ENCODE results near the gene PSMD13.

The PSMD13 gene

DNA sequence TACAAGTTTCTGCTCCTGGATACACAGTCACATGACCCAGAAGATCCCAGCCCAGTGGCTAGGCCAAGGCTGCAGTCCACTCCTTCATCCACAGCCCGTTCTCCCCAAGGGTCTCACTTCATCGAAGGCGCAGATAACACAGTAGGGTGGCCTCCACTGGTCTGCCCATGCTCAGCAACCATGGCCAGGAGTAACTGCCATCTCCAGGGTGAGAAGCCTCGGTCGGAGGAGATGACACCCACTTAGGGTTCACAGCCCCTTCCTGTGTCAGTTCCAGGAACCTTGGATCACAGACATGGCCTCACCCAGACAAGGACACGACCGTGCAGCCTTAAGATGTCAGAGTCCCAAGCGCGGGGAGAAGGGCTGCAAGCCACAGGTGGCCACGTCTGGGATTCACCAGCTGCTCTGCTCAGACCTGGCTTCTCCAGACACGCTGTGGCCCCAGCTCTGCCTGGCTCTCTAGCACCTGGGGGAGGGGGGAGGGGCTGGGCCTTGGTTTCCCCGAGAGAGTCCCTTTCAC lies 32.1 kb upstream of the PSMD13 start:
- TF ChIP-seq, protein P1, sequence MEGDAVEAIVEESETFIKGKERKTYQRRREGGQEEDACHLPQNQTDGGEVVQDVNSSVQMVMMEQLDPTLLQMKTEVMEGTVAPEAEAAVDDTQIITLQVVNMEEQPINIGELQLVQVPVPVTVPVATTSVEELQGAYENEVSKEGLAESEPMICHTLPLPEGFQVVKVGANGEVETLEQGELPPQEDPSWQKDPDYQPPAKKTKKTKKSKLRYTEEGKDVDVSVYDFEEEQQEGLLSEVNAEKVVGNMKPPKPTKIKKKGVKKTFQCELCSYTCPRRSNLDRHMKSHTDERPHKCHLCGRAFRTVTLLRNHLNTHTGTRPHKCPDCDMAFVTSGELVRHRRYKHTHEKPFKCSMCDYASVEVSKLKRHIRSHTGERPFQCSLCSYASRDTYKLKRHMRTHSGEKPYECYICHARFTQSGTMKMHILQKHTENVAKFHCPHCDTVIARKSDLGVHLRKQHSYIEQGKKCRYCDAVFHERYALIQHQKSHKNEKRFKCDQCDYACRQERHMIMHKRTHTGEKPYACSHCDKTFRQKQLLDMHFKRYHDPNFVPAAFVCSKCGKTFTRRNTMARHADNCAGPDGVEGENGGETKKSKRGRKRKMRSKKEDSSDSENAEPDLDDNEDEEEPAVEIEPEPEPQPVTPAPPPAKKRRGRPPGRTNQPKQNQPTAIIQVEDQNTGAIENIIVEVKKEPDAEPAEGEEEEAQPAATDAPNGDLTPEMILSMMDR (IDR thresholded peaks at IDR 0.05; ENCODE audit: unreplicated experiment in 3 of 3), result no peak
- H3K9me3 Mint-ChIP-seq, result no peaks in the 10 kb centered on the region
- H3K36me3 Mint-ChIP-seq (ENCODE audit: low read depth), result peaks cover 20% of the 10 kb centered on the region
- H3K4me3 Mint-ChIP-seq, result peak overlapping the region; percentile 65 to 96 (median 76)
- H3K4me1 Mint-ChIP-seq, result peaks cover 22% of the 10 kb centered on the region
- no peak overlapping the region for H3K27ac Mint-ChIP-seq
- no peaks in the 10 kb centered on the region for H3K27me3 Mint-ChIP-seq (ENCODE audit: low read depth)

DNA sequence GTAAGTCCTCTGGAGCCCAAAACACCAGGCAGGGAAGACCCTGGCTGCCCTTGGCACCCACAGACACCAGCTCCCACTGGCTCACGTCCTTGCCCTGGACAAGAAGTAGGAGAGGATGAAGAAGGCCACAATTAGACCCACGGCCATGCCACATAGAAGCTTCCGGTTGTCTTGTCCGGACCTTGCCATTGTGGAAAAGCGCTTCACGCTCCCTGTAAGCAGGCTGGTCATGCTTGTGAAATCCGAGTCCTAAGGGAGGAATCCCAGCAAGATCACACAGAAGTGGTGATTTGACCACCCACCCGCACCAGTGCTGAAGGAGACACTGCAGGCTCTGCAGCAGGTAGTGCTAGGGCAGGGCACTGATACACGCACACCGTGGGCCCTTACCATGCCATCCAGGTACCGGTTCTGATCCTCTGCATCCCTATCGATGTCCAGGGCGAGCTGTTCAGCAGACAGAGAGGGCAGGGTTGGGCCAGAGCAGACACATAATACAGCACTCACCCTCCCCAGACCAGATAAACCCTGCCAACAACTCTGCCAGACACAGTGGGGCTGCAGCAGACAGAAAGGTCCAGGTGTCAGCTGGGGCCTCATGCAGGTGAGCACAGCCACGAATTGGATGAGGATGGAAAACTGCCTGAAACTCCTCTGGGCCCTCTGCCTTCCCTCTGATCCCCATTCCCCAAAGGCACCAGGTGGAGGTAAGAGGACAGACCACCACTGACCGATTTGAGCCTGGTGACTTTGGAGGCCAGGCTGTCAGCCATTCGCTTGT lies 31.4 kb upstream of the PSMD13 start:
- H3K27ac Mint-ChIP-seq, result peak overlapping the region in 1 of 3 experiments; percentile 96
- H3K4me1 Mint-ChIP-seq, result peaks cover 29% of the 10 kb centered on the region
- H3K27me3 Mint-ChIP-seq (ENCODE audit: low read depth), result no peaks in the 10 kb centered on the region
- peaks cover 28% of the 10 kb centered on the region for H3K36me3 Mint-ChIP-seq (ENCODE audit: low read depth)
- peak overlapping the region; percentile 96 to 98 (median 96) for H3K4me3 Mint-ChIP-seq
- no peaks in the 10 kb centered on the region for H3K9me3 Mint-ChIP-seq
- TF ChIP-seq, protein P1 (IDR thresholded peaks at IDR 0.05; ENCODE audit: unreplicated experiment in 3 of 3), result no peak

DNA sequence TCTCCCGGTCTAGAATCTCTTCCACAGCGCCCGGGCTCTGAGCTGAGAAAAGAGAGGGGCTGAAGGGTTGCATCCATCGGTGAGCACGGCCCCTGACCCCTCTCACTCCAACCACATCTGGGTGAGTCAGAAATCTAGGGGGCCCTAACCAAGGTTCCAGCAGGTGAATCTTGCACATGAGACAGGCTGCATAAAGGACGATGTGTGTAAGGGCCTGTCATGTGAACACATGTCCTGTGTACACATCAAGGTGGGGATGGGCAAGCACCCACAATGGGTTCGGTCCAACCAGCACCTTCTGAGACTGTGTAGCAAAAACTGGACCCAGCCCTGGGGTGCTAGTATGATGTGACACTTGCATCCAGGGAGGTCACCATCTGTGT lies 30.8 kb upstream of the PSMD13 start:
- peak overlapping the region; percentile 96 to 99 (median 98) for H3K27ac Mint-ChIP-seq
- H3K36me3 Mint-ChIP-seq (ENCODE audit: low read depth), result peaks cover 25% of the 10 kb centered on the region
- peaks cover 29% of the 10 kb centered on the region for H3K4me1 Mint-ChIP-seq
- peak overlapping the region; percentile 96 to 98 (median 96) for H3K4me3 Mint-ChIP-seq
- no peaks in the 10 kb centered on the region for H3K27me3 Mint-ChIP-seq (ENCODE audit: low read depth)
- TF ChIP-seq, protein P1 (IDR thresholded peaks at IDR 0.05; ENCODE audit: unreplicated experiment in 3 of 3), result no peak
- no peaks in the 10 kb centered on the region for H3K9me3 Mint-ChIP-seq

DNA sequence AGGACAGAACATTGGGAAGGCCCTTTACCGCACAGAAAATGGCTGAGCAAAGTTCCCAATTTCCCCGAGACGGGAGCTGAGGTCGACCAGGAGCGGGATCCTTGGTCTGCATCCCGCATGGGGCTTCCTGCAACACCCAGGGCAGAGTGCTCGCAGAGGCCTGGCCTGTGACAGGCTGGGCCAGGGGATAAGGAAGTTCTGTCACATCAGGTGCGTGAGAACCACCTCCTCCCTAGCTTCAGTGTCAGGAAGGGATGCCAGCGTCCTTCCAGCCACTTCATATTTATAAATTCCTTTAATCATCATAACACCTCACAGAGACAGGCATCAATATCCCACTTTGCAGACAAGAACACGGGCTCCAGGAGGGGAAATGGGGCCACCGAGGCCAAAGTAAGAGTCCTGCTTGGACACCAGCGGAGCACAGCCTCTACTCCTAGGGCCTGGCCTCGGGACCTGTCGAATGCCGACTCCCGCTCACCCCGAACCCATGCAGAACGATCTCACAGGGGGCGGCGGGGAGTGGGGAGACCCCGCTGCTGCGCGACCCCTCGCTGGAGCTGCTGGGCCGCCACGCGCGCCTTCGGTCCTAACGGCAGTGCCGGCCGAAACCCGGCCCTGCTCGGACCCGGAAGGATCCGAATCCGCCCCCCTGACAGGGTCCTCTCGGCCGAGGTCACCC lies 30.1 kb upstream of the PSMD13 start:
- Mint-ChIP-seq H3K36me3 (ENCODE audit: low read depth) (peaks cover 31% of the 10 kb centered on the region), H3K27ac (peak overlapping the region; percentile 98 to 99 (median 99)), H3K4me3 (peak overlapping the region; percentile 96 to 98 (median 96)), H3K4me1 (peaks cover 34% of the 10 kb centered on the region), H3K9me3 (no peaks in the 10 kb centered on the region), H3K27me3 (ENCODE audit: low read depth) (no peaks in the 10 kb centered on the region)
- TF ChIP-seq, protein P1 (IDR thresholded peaks at IDR 0.05; ENCODE audit: unreplicated experiment in 3 of 3), result no peak

DNA sequence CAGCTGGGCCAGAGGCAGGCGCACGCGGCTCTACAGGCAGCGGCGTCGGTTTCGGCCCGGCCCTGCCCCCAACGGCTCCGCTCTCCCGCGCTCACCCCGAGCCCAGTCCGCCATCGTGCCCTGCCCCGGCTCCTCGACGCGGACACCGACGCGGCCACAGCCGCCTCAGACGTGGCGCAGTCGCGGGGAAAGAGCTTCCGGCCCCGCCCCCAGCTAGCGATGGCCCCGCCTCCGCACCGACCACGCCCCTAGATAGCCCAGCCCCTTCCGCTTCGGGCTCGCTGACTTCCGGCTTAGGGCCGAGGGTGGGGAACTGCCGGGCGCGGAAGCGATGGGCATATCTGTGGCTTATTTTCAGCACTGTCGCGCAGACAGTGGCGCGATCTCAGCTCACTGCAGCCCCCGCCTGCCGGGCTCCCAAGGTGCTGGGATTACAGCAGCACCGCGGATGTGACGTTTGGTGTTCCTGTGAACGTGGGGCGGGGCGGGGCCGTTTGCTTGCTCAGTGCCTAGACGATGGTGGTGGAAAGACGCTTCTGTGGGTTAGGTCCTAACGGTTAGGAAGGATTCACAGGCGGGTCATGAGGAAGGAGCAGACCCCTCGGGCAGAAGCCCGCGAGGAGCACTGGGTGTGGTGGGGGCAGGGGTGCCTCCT lies 29.4 kb upstream of the PSMD13 start, which contains the start of the genes BET1L and RIC8A:
TSS of gene BET1L (minus strand) at position 192 of the 655 bp plus-strand sequence. CDS start at position 114, 78 bp downstream.
TSS of gene RIC8A (plus strand) at position 501 of the 655 bp plus-strand sequence. CDS start 1,147 bp downstream, outside the sequence.
- H3K27ac Mint-ChIP-seq, result peak within 1 kb of the TSS; percentile 98 to 99 (median 99)
- H3K27me3 Mint-ChIP-seq (ENCODE audit: low read depth), result no peaks in the 10 kb centered on the region
- H3K4me1 Mint-ChIP-seq, result peaks cover 34% of the 10 kb centered on the region
- peaks cover 32% of the 10 kb centered on the region for H3K36me3 Mint-ChIP-seq (ENCODE audit: low read depth)
- TF ChIP-seq, protein P1 (IDR thresholded peaks at IDR 0.05; ENCODE audit: unreplicated experiment in 3 of 3), result no peak
- H3K4me3 Mint-ChIP-seq, result peak within 1 kb of the TSS; percentile 96 to 98 (median 96)
- no peaks in the 10 kb centered on the region for H3K9me3 Mint-ChIP-seq

Measured in nephron (organoid).